NCI-H187 treated with DMSO at 0.1 percent for 48 hours (cell line): Measurements from ENCODE around the gene DCAF4.
"Not testable (repeated sequence)": the region's sequence is repeated elsewhere in the genome, so short reads cannot be mapped to it uniquely, and the experiment has no call there.

Experiments
- DNase-seq: peaks from one replicate; lab custom pipeline; 2025; lab: John Stamatoyannopoulos, UW

The DCAF4 gene

GRCh38 chr14:72932893-72933292, 6.6 kb downstream of the DCAF4 start:
- DNase-seq = no peak

- no peak for DNase-seq
These were observed 13.4 kb downstream of the DCAF4 start for GRCh38 chr14:72939630-72940029.

- no peak for DNase-seq
These were observed 15.2 kb downstream of the DCAF4 start for GRCh38 chr14:72941286-72941985.

GRCh38 chr14:72942934-72943333, 16.7 kb downstream of the DCAF4 start:
- DNase-seq = no peak

- DNase-seq = no peak
These were observed 17.7 kb downstream of the DCAF4 start for GRCh38 chr14:72943876-72944430.

GRCh38 chr14:72945356-72946027, 19.2 kb downstream of the DCAF4 start:
- DNase-seq = no peak

GRCh38 chr14:72946491-72946890, 20.2 kb downstream of the DCAF4 start:
- no peak for DNase-seq

GRCh38 chr14:72947366-72948160, 21.3 kb downstream of the DCAF4 start:
- DNase-seq = no peak

- no peak for DNase-seq
These were observed 22.3 kb downstream of the DCAF4 start for GRCh38 chr14:72948481-72949138.

GRCh38 chr14:72952171-72952570, 25.9 kb downstream of the DCAF4 start:
- no peak for DNase-seq

- DNase-seq = not testable (repeated sequence)
These were observed 30.5 kb downstream of the DCAF4 start for GRCh38 chr14:72956741-72957140.

- DNase-seq = no peak
These were observed 30.9 kb downstream of the DCAF4 start for GRCh38 chr14:72957213-72957612.

- DNase-seq = no peak
These were observed 32.3 kb downstream of the DCAF4 start for GRCh38 chr14:72958548-72958947.

GRCh38 chr14:72961016-72961415, 34.8 kb downstream of the DCAF4 start:
- DNase-seq = not testable (repeated sequence)

GRCh38 chr14:72961579-72962335, 35.5 kb downstream of the DCAF4 start:
- no peak for DNase-seq

- DNase-seq = not testable (repeated sequence)
These were observed 36.1 kb downstream of the DCAF4 start for GRCh38 chr14:72962336-72962754.

- DNase-seq = no peak
These were observed 36.6 kb downstream of the DCAF4 start for GRCh38 chr14:72962829-72963312.

GRCh38 chr14:72965249-72965648, 39.0 kb downstream of the DCAF4 start:
- no peak for DNase-seq

- no peak for DNase-seq
These were observed 39.8 kb downstream of the DCAF4 start for GRCh38 chr14:72966038-72966437.

- no peak for DNase-seq
These were observed 42.1 kb downstream of the DCAF4 start for GRCh38 chr14:72968316-72968715.

GRCh38 chr14:72970058-72970630, 43.9 kb downstream of the DCAF4 start:
- no peak for DNase-seq
